ENCODE results near the gene CMTM2. TPM values are rescaled to one million over a fixed set of nuclear protein-coding genes. Genes with fewer than 3 reads are reported as not detected.

Gene CMTM2
- polyA plus RNA-seq, 1 experiment: not detected

GRCh38 chr16:66616592-66616991 is 37.3 kb downstream of the CMTM2 start:
- H3K27me3 ChIP-seq (ENCODE audit: control insufficient read depth, insufficient read depth, low read length): no peaks in the 10 kb centered on the region
- ChIA-PET CTCF (interaction anchor here (1.0 to 5.4 kb wide), 2 partner anchors 8 to 104 kb away, joined by 5 to 41 read pairs; no protein-coding TSS in a partner anchor), POLR2A (no interaction called here)
- DNase-seq (ENCODE audit: low read depth): no peak
- no peak overlapping the region for H3K4me3 ChIP-seq (ENCODE audit: low read depth, low read length)
- no peak for TF ChIP-seq CTCF (IDR thresholded peaks at IDR 0.05; ENCODE audit: insufficient read depth, low read depth, low read length)
- H3K36me3 ChIP-seq (ENCODE audit: control insufficient read depth, insufficient read depth, low read length): peaks cover 12% of the 10 kb centered on the region

- TF ChIP-seq CTCF (IDR thresholded peaks at IDR 0.05; ENCODE audit: insufficient read depth, low read depth, low read length): no peak
- ChIA-PET CTCF (interaction anchor here (0.6 to 5.4 kb wide), 7 partner anchors 9 to 211 kb away, joined by 3 to 41 read pairs (median 5); no protein-coding TSS in a partner anchor), POLR2A (no interaction called here)
- Histone ChIP-seq H3K4me3 (ENCODE audit: low read depth, low read length) (no peak overlapping the region), H3K27me3 (ENCODE audit: control insufficient read depth, insufficient read depth, low read length) (no peaks in the 10 kb centered on the region), H3K36me3 (ENCODE audit: control insufficient read depth, insufficient read depth, low read length) (peaks cover 11% of the 10 kb centered on the region)
- no peak for DNase-seq (ENCODE audit: low read depth)
These were observed 37.8 kb downstream of the CMTM2 start for GRCh38 chr16:66617010-66617434.

GRCh38 chr16:66617728-66618127 is 38.5 kb downstream of the CMTM2 start:
- no peak overlapping the region for H3K4me3 ChIP-seq (ENCODE audit: low read depth, low read length)
- DNase-seq (ENCODE audit: low read depth): no peak
- no peak for TF ChIP-seq CTCF (IDR thresholded peaks at IDR 0.05; ENCODE audit: insufficient read depth, low read depth, low read length)
- H3K27me3 ChIP-seq (ENCODE audit: control insufficient read depth, insufficient read depth, low read length): no peaks in the 10 kb centered on the region
- POLR2A ChIA-PET: interaction anchor here (0.5 to 0.7 kb wide), 2 partner anchors 95 to 250 kb away, joined by 3 read pairs; no protein-coding TSS in a partner anchor
- CTCF ChIA-PET: interaction anchor here (0.6 to 5.4 kb wide), 10 partner anchors 9 to 250 kb away, joined by 3 to 41 read pairs (median 4); no protein-coding TSS in a partner anchor
- H3K36me3 ChIP-seq (ENCODE audit: control insufficient read depth, insufficient read depth, low read length): peaks cover 6% of the 10 kb centered on the region

- Histone ChIP-seq H3K36me3 (ENCODE audit: control insufficient read depth, insufficient read depth, low read length) (peaks cover 4% of the 10 kb centered on the region), H3K27me3 (ENCODE audit: control insufficient read depth, insufficient read depth, low read length) (no peaks in the 10 kb centered on the region), H3K4me3 (ENCODE audit: low read depth, low read length) (no peak overlapping the region)
- ChIA-PET POLR2A (interaction anchor here (0.6 to 0.8 kb wide), 5 partner anchors 16 to 263 kb away, joined by 3 to 4 read pairs (median 3); no protein-coding TSS in a partner anchor), CTCF (interaction anchor here (0.6 to 5.4 kb wide), 9 partner anchors 10 to 1339 kb away, joined by 3 to 41 read pairs (median 3); partner anchors contain the start of genes DYNC1LI2 and NAE1)
- DNase-seq (ENCODE audit: low read depth): peak; percentile 96
- TF ChIP-seq CTCF (IDR thresholded peaks at IDR 0.05; ENCODE audit: insufficient read depth, low read depth, low read length): no peak
These were observed 39.5 kb downstream of the CMTM2 start for GRCh38 chr16:66618588-66619375.

Measured in BJ (cell line).